Measurements from ENCODE around the gene PIK3CG.

The PIK3CG gene

GRCh38 chr7:106858618-106859532 is 6.2 kb upstream of the PIK3CG start:
- TF ChIP-seq CREB1 (IDR thresholded peaks at IDR 0.05; ENCODE audit: low read depth) (no peak), EP300 (IDR thresholded peaks at IDR 0.05; ENCODE audit: borderline replicate concordance) (peak; percentile 28; the same call in 1 of the 2 replicates), MAX (IDR thresholded peaks at IDR 0.05) (no peak), NFIC (IDR thresholded peaks at IDR 0.05) (peak; percentile 94), TCF12 (IDR thresholded peaks at IDR 0.05; ENCODE audit: low read depth) (peak; percentile 50; the same call in 1 of the 2 replicates), CEBPB (IDR thresholded peaks at IDR 0.05) (no peak)

- no peak for TF ChIP-seq TCF12 (IDR thresholded peaks at IDR 0.05; ENCODE audit: low read depth)
- no peak for TF ChIP-seq RAD21 (IDR thresholded peaks at IDR 0.05; ENCODE audit: low read depth)
- TF ChIP-seq NFIC (IDR thresholded peaks at IDR 0.05): no peak
- TF ChIP-seq USF1 (IDR thresholded peaks at IDR 0.05): no peak
- TF ChIP-seq CREB1 (IDR thresholded peaks at IDR 0.05; ENCODE audit: low read depth): no peak
- no peak for TF ChIP-seq YY1 (IDR thresholded peaks at IDR 0.05; ENCODE audit: low read depth)
- TF ChIP-seq MAX (IDR thresholded peaks at IDR 0.05): no peak
- no peak for TF ChIP-seq CEBPB (IDR thresholded peaks at IDR 0.05)
- no peak for TF ChIP-seq ZBTB7A (IDR thresholded peaks at IDR 0.05; ENCODE audit: low read depth)
- no peak for TF ChIP-seq REST (IDR thresholded peaks at IDR 0.05; ENCODE audit: low read depth)
- no peak for TF ChIP-seq FOXM1 (IDR thresholded peaks at IDR 0.05; ENCODE audit: borderline replicate concordance, low read depth)
- TF ChIP-seq TEAD4 (IDR thresholded peaks at IDR 0.05): no peak
- TF ChIP-seq EP300 (IDR thresholded peaks at IDR 0.05; ENCODE audit: borderline replicate concordance): no peak
- no peak for TF ChIP-seq TAF1 (IDR thresholded peaks at IDR 0.05; ENCODE audit: low read depth)
- no peak for TF ChIP-seq EGR1 (IDR thresholded peaks at IDR 0.05)
These were observed 2.6 kb upstream of the PIK3CG start for GRCh38 chr7:106862317-106863089.

GRCh38 chr7:106863274-106863997 is 1.6 kb upstream of the PIK3CG start:
- TF ChIP-seq FOXM1 (IDR thresholded peaks at IDR 0.05; ENCODE audit: borderline replicate concordance, low read depth) (no peak), TAF1 (IDR thresholded peaks at IDR 0.05; ENCODE audit: low read depth) (no peak), TCF12 (IDR thresholded peaks at IDR 0.05; ENCODE audit: low read depth) (no peak), EP300 (IDR thresholded peaks at IDR 0.05; ENCODE audit: borderline replicate concordance) (no peak), NFIC (IDR thresholded peaks at IDR 0.05) (no peak), USF1 (IDR thresholded peaks at IDR 0.05) (no peak), EGR1 (IDR thresholded peaks at IDR 0.05) (no peak), MAX (IDR thresholded peaks at IDR 0.05) (no peak), REST (IDR thresholded peaks at IDR 0.05; ENCODE audit: low read depth) (no peak), CREB1 (IDR thresholded peaks at IDR 0.05; ENCODE audit: low read depth) (no peak), TEAD4 (IDR thresholded peaks at IDR 0.05) (no peak), ZBTB7A (IDR thresholded peaks at IDR 0.05; ENCODE audit: low read depth) (no peak)

- TF ChIP-seq CEBPB (IDR thresholded peaks at IDR 0.05) (no peak), REST (IDR thresholded peaks at IDR 0.05; ENCODE audit: low read depth) (no peak), EGR1 (IDR thresholded peaks at IDR 0.05) (no peak), CREB1 (IDR thresholded peaks at IDR 0.05; ENCODE audit: low read depth) (no peak), TCF12 (IDR thresholded peaks at IDR 0.05; ENCODE audit: low read depth) (no peak), TEAD4 (IDR thresholded peaks at IDR 0.05) (no peak), ZBTB7A (IDR thresholded peaks at IDR 0.05; ENCODE audit: low read depth) (no peak), EP300 (IDR thresholded peaks at IDR 0.05; ENCODE audit: borderline replicate concordance) (no peak), TAF1 (IDR thresholded peaks at IDR 0.05; ENCODE audit: low read depth) (no peak), NFIC (IDR thresholded peaks at IDR 0.05) (no peak), MAX (IDR thresholded peaks at IDR 0.05) (no peak), FOXM1 (IDR thresholded peaks at IDR 0.05; ENCODE audit: borderline replicate concordance, low read depth) (no peak), RAD21 (IDR thresholded peaks at IDR 0.05; ENCODE audit: low read depth) (no peak), YY1 (IDR thresholded peaks at IDR 0.05; ENCODE audit: low read depth) (no peak), USF1 (IDR thresholded peaks at IDR 0.05) (no peak)
These were observed 592 bp upstream of the PIK3CG start for GRCh38 chr7:106864298-106865081.

Data from Ishikawa (cell line).